Measurements from ENCODE around the gene FAM240B. TPM values are rescaled to one million over a fixed set of nuclear protein-coding genes. Genes with fewer than 3 reads are reported as not detected.

FAM240B gene
- total RNA-seq, 1 experiment from 2014 or later: not detected

GRCh38 chr9:38724754-38725153 lies 4.8 kb upstream of the FAM240B start:
- Histone ChIP-seq H4K20me1 (ENCODE audit: low read length) (no peaks in the 10 kb centered on the region), H3K4me1 (ENCODE audit: insufficient read depth, low read length) (no peaks in the 10 kb centered on the region), H3K9me2 (replicated peaks; ENCODE audit: low read length) (no peaks in the 10 kb centered on the region), H3K27me3 (ENCODE audit: low read length) (no peaks in the 10 kb centered on the region), H2AFZ (ENCODE audit: low read length) (no peak overlapping the region), H3K4me3 (ENCODE audit: low read length) (no peak overlapping the region), H3F3A (ENCODE audit: low read length, unreplicated experiment) (no peaks in the 10 kb centered on the region), H3K9me3 (ENCODE audit: low read length) (no peaks in the 10 kb centered on the region), H3K4me2 (ENCODE audit: low read length) (no peak overlapping the region), H3K79me2 (ENCODE audit: low read length) (no peaks in the 10 kb centered on the region), H3K27ac (ENCODE audit: low read length) (no peak overlapping the region), H3K36me3 (ENCODE audit: low read depth, low read length) (no peaks in the 10 kb centered on the region), H3K9ac (ENCODE audit: low read length) (no peak overlapping the region)
- CTCF ChIA-PET: no interaction called here
- ATAC-seq (no peak), DNase-seq (no peak)
- intact Hi-C loops (cut with micrococcal nuclease): no loop called here
- TF ChIP-seq EZH2 (IDR thresholded peaks at IDR 0.05; ENCODE audit: low read length, unreplicated experiment) (no peak), CTCF (conservative IDR thresholded peaks at IDR 0.05; ENCODE audit: low read depth, low read length) (no peak), EZH2phosphoT487 (IDR thresholded peaks at IDR 0.05; ENCODE audit: borderline replicate concordance, low read length) (no peak)
- POLR2A ChIA-PET (ENCODE audit: unreplicated experiment): no interaction called here
- BruUV-seq (replicated peaks): no TSS peak

- H3K27me3 ChIP-seq (ENCODE audit: low read length): no peaks in the 10 kb centered on the region
- intact Hi-C loops (cut with micrococcal nuclease): no loop called here
- H3K9me3 ChIP-seq (ENCODE audit: low read length): no peaks in the 10 kb centered on the region
- H3K4me3 ChIP-seq (ENCODE audit: low read length): no peak overlapping the region
- BruUV-seq (replicated peaks): no TSS peak
- POLR2A ChIA-PET (ENCODE audit: unreplicated experiment): no interaction called here
- no peak for ATAC-seq
- H3K27ac ChIP-seq (ENCODE audit: low read length): no peak overlapping the region
- H3K4me1 ChIP-seq (ENCODE audit: insufficient read depth, low read length): no peaks in the 10 kb centered on the region
- no peaks in the 10 kb centered on the region for H3K9me2 ChIP-seq (replicated peaks; ENCODE audit: low read length)
- no peaks in the 10 kb centered on the region for H3F3A ChIP-seq (ENCODE audit: low read length, unreplicated experiment)
- no peaks in the 10 kb centered on the region for H4K20me1 ChIP-seq (ENCODE audit: low read length)
- H3K79me2 ChIP-seq (ENCODE audit: low read length): no peaks in the 10 kb centered on the region
- CTCF ChIA-PET: no interaction called here
- no peak overlapping the region for H2AFZ ChIP-seq (ENCODE audit: low read length)
- no peaks in the 10 kb centered on the region for H3K36me3 ChIP-seq (ENCODE audit: low read depth, low read length)
- no peak for TF ChIP-seq EZH2 (IDR thresholded peaks at IDR 0.05; ENCODE audit: low read length, unreplicated experiment)
- no peak for TF ChIP-seq EZH2phosphoT487 (IDR thresholded peaks at IDR 0.05; ENCODE audit: borderline replicate concordance, low read length)
- no peak for TF ChIP-seq CTCF (conservative IDR thresholded peaks at IDR 0.05; ENCODE audit: low read depth, low read length)
- DNase-seq: no peak
- H3K9ac ChIP-seq (ENCODE audit: low read length): no peak overlapping the region
- H3K4me2 ChIP-seq (ENCODE audit: low read length): no peak overlapping the region
Measured at GRCh38 chr9:38718148-38718547, 1.8 kb downstream of the FAM240B start.

GRCh38 chr9:38715684-38716083 lies 4.2 kb downstream of the FAM240B start:
- Histone ChIP-seq H3F3A (ENCODE audit: low read length, unreplicated experiment) (no peaks in the 10 kb centered on the region), H3K27me3 (ENCODE audit: low read length) (no peaks in the 10 kb centered on the region), H3K36me3 (ENCODE audit: low read depth, low read length) (no peaks in the 10 kb centered on the region), H3K9me3 (ENCODE audit: low read length) (no peaks in the 10 kb centered on the region), H3K9me2 (replicated peaks; ENCODE audit: low read length) (no peaks in the 10 kb centered on the region), H3K27ac (ENCODE audit: low read length) (no peak overlapping the region), H3K4me2 (ENCODE audit: low read length) (no peak overlapping the region), H4K20me1 (ENCODE audit: low read length) (no peaks in the 10 kb centered on the region), H3K79me2 (ENCODE audit: low read length) (no peaks in the 10 kb centered on the region), H3K4me1 (ENCODE audit: insufficient read depth, low read length) (no peaks in the 10 kb centered on the region), H2AFZ (ENCODE audit: low read length) (no peak overlapping the region), H3K4me3 (ENCODE audit: low read length) (no peak overlapping the region), H3K9ac (ENCODE audit: low read length) (no peak overlapping the region)
- no peak for ATAC-seq
- CTCF ChIA-PET: no interaction called here
- POLR2A ChIA-PET (ENCODE audit: unreplicated experiment): no interaction called here
- no peak for TF ChIP-seq EZH2phosphoT487 (IDR thresholded peaks at IDR 0.05; ENCODE audit: borderline replicate concordance, low read length)
- no peak for TF ChIP-seq EZH2 (IDR thresholded peaks at IDR 0.05; ENCODE audit: low read length, unreplicated experiment)
- no peak for TF ChIP-seq CTCF (conservative IDR thresholded peaks at IDR 0.05; ENCODE audit: low read depth, low read length)
- BruUV-seq (replicated peaks): no TSS peak
- DNase-seq: no peak
- intact Hi-C loops (cut with micrococcal nuclease): no loop called here
